ES-I3 (cell line): ENCODE data around the gene XPR1.
"Not testable (repeated sequence)": the region's sequence is repeated elsewhere in the genome, so short reads cannot be mapped to it uniquely, and the experiment has no call there.

ENCODE experiments used
- H3K36me3 ChIP-seq: 2 replicates; pipeline ENCODE4 v1.6.1; 2013; ENCODE audit warnings: mild to moderate bottlenecking, low read length, control low read depth, moderate library complexity; ENCODE audit not compliant: insufficient read depth
- H3K4me1 ChIP-seq: 2 replicates; pipeline ENCODE4 v1.6.1; 2013; ENCODE audit warnings: mild to moderate bottlenecking, control low read depth, low read length; ENCODE audit not compliant: insufficient read depth
- H3K9ac ChIP-seq: 2 replicates; pipeline ENCODE4 v1.6.1; 2013; ENCODE audit warnings: low read depth, mild to moderate bottlenecking, low read length, moderate library complexity
- H3K9me3 ChIP-seq: 2 replicates; pipeline ENCODE4 v1.6.1; 2013; ENCODE audit warnings: mild to moderate bottlenecking, low read length, moderate library complexity; ENCODE audit not compliant: control insufficient read depth, insufficient read depth

XPR1 gene

DNA sequence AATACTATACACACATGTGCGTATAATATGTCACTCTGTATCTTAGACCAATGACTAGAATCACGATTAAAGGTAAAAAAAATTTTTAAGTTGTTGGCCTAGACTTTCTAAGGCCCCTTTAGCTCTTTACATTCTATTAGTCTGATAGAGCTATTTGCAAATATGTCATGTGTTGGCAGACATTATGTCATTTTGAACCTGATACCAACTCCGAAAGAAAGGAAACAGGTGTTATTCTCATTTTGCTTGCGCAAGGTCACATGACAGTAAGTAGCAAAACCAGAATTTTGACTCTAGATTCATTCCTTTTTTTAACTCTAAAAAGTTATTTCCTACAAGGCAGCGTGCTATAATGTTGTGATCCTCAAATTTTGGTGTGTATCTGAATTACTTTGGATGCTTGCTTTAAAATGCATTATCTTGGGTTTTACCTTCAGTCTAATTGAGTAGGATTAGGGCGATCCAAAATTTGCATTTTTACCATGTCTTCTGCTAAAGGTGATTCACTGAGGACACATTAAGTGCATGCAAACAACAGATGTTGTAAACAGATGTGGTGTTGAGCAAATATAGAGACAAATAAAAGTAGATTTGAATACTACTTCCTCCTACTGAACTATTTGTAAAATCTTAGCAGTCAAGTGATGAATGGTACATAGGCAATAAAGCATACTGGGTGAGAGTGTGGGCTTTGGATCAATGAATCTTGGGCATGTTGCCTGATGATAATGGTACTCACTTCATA is 217.4 kb downstream of the XPR1 start:
- H3K9ac ChIP-seq: no peak overlapping the region

DNA sequence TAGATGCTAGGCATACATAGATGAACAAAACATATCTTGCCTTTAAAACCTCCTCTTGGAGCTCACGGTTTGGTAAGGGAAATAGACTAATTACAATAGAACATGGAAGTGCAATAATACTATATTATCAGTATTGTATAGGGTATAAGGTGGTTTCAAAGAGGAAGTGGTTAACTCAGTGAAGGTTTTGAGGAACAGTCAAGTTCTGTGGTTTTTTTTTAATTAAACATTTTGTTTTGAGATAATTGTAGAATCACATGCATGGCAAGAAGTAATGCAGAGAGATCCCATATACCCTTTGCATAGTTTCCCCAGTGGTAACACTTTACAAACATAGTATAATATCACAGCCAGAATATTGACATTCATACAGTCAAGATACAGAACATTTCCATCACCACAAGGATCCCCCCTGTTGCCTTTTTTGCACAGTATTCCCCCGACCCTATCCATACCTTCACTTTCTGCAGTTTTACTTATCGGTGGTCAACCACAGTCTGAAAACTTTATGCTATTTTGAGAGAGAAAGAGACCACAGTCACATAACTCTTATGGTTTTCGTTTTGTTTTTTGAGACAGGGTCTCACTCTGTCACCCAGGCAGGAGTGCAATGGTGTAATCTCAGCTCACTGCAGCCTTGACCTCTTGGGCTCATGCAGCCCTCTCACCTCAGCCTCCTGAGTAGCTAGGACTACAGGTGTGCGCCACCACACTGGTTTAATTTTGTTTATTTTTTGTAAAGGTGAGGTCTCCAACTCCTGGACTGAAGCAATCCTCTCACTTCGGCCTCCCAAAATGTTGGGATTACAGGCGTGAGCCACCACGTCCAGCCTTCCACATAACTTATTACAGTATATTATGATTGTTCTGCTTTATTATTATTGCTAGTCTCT is 220.4 kb downstream of the XPR1 start:
- Histone ChIP-seq H3K4me1 (0 out of 2 replicates have a peak, but pooled peaks cover 3% of the 10 kb centered on the region), H3K9me3 (no peaks in the 10 kb centered on the region), H3K9ac (no peak overlapping the region), H3K36me3 (no peaks in the 10 kb centered on the region)

More for the DNA sequence above, 217.4 kb downstream of the XPR1 start:
- Histone ChIP-seq H3K9me3 (no peaks in the 10 kb centered on the region), H3K36me3 (no peaks in the 10 kb centered on the region), H3K4me1 (0 out of 2 replicates have a peak, but pooled peaks cover 3% of the 10 kb centered on the region)

DNA sequence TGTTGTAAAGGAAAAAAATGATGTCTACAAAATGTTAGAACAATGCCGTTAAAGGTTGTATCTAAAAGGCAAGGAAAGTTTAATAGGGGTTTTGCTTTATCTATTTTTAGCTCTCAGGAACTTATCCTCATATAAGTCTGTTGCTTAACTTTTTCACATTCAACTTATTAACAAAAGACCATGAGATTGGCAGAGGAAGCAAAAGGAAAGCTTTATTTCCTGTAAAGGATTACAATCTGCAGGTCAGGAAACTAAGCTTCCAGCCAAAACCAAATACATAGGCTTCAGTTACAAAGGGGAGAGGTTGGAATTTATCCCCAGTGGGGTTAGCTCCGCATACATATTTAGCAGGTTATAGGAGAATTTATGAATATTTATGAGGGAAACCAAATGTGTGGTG is 222.2 kb downstream of the XPR1 start:
- H3K4me1 ChIP-seq: 0 out of 2 replicates have a peak, but pooled peaks cover 3% of the 10 kb centered on the region
- H3K9ac ChIP-seq: no peak overlapping the region
- no peaks in the 10 kb centered on the region for H3K9me3 ChIP-seq
- H3K36me3 ChIP-seq: no peaks in the 10 kb centered on the region

DNA sequence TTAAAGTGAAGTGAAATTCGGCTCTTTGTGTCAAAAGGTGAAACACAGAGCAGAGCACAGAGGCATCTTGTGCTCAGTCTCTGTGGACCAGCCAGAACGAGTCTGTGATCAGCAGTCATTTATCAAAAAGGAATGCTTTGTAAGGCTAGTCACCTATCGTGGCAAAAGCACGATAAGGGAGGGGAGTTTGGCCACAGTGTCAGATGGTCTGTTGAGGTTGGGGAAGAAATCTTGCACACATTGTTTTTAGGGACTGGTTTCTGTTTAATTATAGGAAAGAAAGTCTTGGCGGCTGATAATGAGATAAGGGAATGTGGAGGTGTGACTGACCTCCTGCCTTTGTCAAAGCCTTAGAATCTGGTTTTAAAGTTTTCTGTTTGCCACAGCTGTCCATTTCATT is 222.6 kb downstream of the XPR1 start:
- H3K9ac ChIP-seq: no peak overlapping the region
- H3K36me3 ChIP-seq: no peaks in the 10 kb centered on the region
- 0 out of 2 replicates have a peak, but pooled peaks cover 3% of the 10 kb centered on the region for H3K4me1 ChIP-seq
- H3K9me3 ChIP-seq: no peaks in the 10 kb centered on the region

DNA sequence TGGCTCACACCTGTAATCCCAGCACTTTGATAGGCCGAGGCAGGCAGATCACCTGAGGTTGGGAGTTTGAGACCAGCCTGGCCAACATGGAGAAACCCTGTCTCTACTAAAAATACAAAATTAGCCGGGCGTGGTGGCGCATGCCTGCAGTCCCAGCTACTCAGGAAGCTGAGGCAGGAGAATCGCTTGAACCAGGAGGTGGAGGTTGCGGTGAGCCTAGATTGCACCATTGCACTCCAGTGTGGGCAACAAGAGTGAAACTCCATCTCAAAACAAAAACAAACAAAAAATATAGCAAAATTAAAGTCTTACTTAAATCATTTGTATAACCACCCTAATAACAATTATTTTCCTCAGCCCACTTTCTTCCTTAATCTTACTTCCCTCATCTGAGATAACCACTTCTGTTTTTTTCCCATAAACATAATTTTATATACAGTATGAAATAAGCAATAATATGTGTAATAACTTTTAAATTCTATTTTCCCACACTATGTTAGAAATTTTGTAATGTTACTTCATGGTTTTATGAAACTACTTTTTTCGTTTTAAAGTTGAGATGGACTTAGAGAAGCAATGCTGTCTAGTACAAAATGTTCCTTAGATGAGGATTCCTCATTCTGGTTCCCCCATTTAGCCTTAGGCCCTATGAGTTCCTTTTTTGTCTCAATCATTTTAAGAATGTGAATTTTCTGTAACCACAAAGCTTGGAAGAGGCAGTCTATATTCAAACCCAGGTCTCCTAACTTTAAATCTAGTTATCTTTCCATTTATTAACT is 226.3 kb downstream of the XPR1 start:
- H3K4me1 ChIP-seq, H3K9me3 ChIP-seq, H3K36me3 ChIP-seq, H3K9ac ChIP-seq: not testable (repeated sequence)

DNA sequence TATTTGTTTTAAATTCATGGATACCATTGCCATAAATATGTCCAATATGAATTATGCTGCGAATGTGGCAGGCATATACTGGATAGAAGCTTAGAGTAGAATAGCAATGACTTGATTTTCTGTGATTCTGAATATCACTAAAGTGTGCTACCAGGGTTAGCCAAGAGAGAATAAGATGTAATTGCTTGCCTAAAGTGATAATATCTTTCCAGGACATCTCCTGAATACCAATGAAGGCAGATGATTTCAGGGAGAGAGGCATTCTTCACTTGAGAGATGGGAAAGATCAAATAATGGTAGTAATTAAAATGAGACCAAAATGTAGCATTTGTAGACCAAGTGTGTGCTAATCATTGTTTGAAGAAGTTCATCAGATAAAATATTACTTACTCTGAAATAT is 227.5 kb downstream of the XPR1 start:
- Histone ChIP-seq H3K9ac (no peak overlapping the region), H3K9me3 (no peaks in the 10 kb centered on the region), H3K4me1 (no peaks in the 10 kb centered on the region), H3K36me3 (no peaks in the 10 kb centered on the region)

DNA sequence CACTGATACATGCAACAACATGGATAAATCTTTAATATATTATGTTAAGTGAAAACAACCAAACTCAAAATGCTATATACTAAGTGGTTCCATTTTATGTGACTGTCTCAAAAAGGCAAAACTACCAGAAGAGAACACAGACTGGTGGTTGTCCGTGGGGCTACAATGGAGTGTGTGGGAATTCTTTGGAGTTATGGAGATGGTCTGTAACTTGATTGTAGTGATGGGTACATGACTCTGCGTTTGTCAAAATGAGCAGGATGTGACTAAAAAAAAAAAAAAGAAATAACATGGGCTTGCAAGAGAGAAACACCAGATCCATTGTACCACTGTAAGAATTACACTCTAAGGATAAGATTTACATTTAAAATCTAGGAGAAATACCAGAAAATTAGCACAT is 228.7 kb downstream of the XPR1 start:
- Histone ChIP-seq H3K9ac (no peak overlapping the region), H3K9me3 (no peaks in the 10 kb centered on the region), H3K36me3 (no peaks in the 10 kb centered on the region), H3K4me1 (no peaks in the 10 kb centered on the region)

DNA sequence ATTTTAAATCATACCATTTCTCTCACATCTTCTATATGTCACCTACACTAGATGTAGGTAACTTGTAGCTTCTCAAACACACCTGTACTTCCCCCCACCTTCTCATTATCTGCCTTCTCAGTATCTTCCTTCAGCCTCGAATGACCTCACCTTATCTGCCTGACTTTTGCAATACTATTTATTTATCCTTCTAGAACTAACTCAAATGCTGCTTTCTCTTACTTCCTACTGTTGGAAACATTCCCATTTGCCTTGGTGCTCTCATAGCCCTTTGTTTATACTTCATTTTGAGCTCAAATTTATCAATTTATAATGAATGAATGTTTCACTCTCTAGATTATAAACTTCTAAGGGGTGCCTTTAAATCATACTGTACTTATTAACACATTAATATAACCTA is 230.5 kb downstream of the XPR1 start:
- Histone ChIP-seq H3K9me3 (no peaks in the 10 kb centered on the region), H3K9ac (no peak overlapping the region)

DNA sequence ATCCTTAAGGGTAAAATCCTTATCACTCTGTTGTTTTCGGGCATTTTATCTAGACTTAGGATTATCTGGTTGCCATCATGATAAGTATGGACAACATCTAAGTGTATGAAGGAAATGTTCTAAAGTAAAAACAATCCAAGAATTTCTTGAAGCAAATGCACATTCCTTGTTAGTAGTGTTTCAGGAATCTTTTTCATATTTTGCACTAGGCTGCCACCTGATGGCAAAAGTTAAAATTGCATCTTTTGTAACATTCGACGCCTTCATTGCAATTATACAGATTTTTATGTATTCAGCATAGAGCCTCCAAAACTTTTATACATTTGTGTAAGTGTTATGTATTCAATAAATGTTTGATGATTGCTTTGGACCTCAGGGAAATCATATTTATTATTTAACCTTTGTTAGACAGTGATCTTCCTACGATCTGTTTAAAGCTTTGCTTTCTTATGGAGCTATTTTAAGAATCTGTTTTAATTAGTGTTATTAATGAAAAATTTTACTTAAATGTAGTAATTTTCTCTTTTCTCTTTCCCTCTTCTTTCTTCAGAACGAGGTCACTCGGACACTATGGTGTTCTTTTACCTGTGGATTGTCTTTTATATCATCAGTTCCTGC is 231.4 kb downstream of the XPR1 start:
- no peaks in the 10 kb centered on the region for H3K36me3 ChIP-seq
- no peak overlapping the region for H3K9ac ChIP-seq
- H3K9me3 ChIP-seq: no peaks in the 10 kb centered on the region
- no peaks in the 10 kb centered on the region for H3K4me1 ChIP-seq

More for the DNA sequence above, 230.5 kb downstream of the XPR1 start:
- Histone ChIP-seq H3K4me1 (no peaks in the 10 kb centered on the region), H3K36me3 (no peaks in the 10 kb centered on the region)

DNA sequence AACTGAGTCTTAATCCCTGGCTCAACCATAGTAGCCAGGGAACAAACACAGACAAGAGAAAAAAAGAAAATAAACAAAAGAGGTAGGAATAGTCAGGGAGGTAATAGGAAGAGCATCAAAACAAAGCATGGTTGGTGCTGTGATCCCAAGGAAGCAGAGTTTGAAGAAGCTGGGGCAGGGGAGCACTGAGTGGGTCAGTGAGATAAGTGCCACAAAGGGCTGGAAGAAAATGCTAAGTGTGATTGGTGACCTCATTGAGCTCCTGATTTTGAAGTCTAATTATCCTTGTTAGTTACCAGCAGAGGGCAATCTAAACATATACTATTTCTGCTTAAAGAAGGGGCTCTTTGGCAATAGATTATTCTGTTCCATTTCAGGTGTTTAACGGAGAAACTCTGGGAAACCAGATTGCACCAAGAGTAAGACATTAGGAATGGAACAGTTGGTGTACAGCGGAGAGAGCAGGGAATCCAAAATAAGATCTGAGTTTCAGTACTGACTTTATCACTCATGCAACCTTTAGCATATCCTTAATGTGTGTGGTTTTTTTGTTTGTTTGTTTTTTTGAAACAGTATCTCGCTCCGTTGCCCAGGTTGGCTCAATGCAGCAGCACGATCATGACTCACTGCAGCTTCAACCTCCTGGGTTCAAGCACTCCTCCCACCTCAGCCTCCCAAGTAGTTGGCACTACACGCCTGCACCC is 250.1 kb downstream of the XPR1 start:
- H3K36me3 ChIP-seq: no peaks in the 10 kb centered on the region

DNA sequence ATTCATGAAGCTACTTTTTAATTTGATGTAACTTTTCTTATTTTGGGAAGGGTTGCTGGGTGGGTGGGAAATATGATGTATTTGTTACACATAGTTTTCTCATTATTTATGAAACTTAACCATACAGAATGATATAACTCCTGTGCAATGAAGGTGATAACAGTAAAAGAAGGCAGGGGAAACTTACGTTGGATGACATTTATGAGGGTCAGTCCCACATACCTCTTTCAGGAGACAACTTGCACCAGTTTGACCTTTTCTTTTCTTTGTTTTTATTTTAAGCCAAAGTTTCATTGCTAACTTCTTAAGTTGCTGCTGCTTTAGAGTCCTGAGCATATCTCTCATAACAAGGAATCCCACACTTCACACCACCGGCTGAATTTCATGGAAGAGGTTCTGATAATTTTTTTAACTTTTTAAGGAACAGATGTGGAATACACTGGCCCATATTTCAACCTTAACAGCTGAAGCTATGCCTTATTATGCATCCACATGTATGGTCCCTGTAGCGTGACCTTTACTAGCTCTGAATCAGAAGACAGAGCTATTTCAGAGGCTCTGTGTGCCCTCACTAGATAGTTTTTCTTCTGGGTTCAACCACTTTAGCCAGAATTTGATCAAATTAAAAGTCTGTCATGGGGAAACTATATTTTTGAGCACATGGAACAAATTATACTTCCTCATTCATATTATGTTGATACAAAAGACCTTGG is 252.9 kb downstream of the XPR1 start:
- no peaks in the 10 kb centered on the region for H3K36me3 ChIP-seq
- H3K4me1 ChIP-seq: no peaks in the 10 kb centered on the region
- H3K9me3 ChIP-seq: no peaks in the 10 kb centered on the region
- no peak overlapping the region for H3K9ac ChIP-seq

More for the DNA sequence above, 250.1 kb downstream of the XPR1 start:
- Histone ChIP-seq H3K9me3 (no peaks in the 10 kb centered on the region), H3K4me1 (no peaks in the 10 kb centered on the region), H3K9ac (no peak overlapping the region)

DNA sequence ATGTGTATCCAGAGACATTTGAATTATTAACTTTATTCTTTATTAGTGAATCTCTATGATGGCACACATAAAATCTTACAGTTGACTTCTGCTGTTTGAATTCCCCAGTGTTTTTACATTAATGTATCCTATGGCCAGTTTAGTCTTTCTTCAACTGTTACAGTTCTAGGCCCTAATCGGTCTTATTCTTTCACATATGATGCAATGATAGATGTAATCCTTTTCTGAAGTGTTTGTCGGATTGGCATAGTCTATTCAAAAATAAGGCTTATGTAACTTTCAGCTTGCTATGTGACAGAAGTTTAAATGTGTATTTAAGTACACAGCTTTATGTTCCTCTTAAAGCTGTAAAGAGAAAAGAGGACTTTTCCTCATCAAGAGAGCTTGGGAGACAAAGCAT is 254.5 kb downstream of the XPR1 start:
- no peaks in the 10 kb centered on the region for H3K9me3 ChIP-seq
- H3K4me1 ChIP-seq: no peaks in the 10 kb centered on the region
- H3K9ac ChIP-seq: no peak overlapping the region
- no peaks in the 10 kb centered on the region for H3K36me3 ChIP-seq

DNA sequence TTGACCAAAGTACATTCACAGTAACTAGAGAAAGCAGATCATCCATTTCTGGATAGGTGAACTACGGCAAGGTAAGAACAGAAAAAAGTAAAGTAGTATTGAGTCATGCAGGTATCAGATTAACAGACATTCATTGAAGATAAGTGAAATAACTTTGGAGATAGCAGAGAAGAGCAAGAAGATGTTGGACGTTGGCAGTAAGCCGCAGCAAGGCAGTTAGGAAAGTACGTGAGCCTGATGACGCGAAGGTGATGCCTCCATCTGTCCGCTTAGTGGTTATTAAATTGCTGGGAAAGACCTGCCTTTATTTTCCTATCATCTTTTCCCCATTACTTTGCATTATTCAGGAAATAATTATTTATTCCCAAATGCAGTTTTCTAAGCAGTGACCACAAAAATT is 256.0 kb downstream of the XPR1 start:
- no peak overlapping the region for H3K9ac ChIP-seq
- H3K4me1 ChIP-seq: no peaks in the 10 kb centered on the region
- no peaks in the 10 kb centered on the region for H3K36me3 ChIP-seq
- H3K9me3 ChIP-seq: no peaks in the 10 kb centered on the region
